GM12878 (cell line): ENCODE results near the gene PTPRD. TPM values are rescaled to one million over a fixed set of nuclear protein-coding genes. Genes with fewer than 3 reads are reported as not detected.

Source experiments
- ATAC-seq: fragments of 200-7000 bp; cut with Tn5 transposase; 3 replicates; pipeline ENCODE4 v1.9.1; 2020; ENCODE audit warnings: mild to moderate bottlenecking, moderate library complexity
- BruUV-seq: library from RNA; stranded (reverse); fragments of 400-500 nt; replicated peaks from 2 replicates; lab custom pipeline; 2021; lab: Mats Ljungman, UMichigan
- CTCF ChIA-PET: fragments of 300-600 bp; sonication (Branson Sonifier 250); formaldehyde crosslinking; extraction: SDS; loops from one replicate; lab custom pipeline; 2021; ENCODE audit warnings: inconsistent platforms; lab: Yijun Ruan, JAX
- POLR2A ChIA-PET: fragments of 350-600 bp; formaldehyde crosslinking; extraction: SDS; loops from one replicate; lab custom pipeline; 2021; ENCODE audit warnings: inconsistent platforms; lab: Charles Lee
- RAD21 ChIA-PET: fragments of 300-600 bp; sonication (Branson Sonifier 250); formaldehyde crosslinking; loops from one replicate; lab custom pipeline; 2023; ENCODE audit warnings: antibody characterized with exemption; ENCODE audit not compliant: unreplicated experiment; lab: Charles Lee
- SMC1A ChIA-PET: fragments of 300-600 bp; sonication (Branson Sonifier 250); formaldehyde crosslinking; loops from one replicate; lab custom pipeline; 2023; ENCODE audit not compliant: unreplicated experiment, uncharacterized antibody; lab: Charles Lee
- DNase-seq: peaks from one replicate; pipeline ENCODE4 v3.0.0-alpha.2; 2011; ENCODE audit warnings: low read depth, low spot score
- FAIRE-seq: peaks from 3 replicates; lab custom pipeline; 2011; peaks lifted over from hg19 to GRCh38; lab: Jason Lieb, UNC
- H2AFZ ChIP-seq: 2 replicates; pipeline ENCODE4 v1.6.0; 2011; ENCODE audit warnings: low read depth, low read length, control low read depth; ENCODE audit not compliant: control insufficient read depth
- H3K27ac ChIP-seq: 2 replicates; pipeline ENCODE4 v1.5.1; 2011; ENCODE audit warnings: control low read depth; ENCODE audit not compliant: control insufficient read depth, insufficient read depth
- H3K27me3 ChIP-seq, 2 experiments: replicated peaks in 1 of 2; 2 replicates each; pipeline versions ENCODE4 v1.6.0 to v1.6.1; 2011; ENCODE audit warnings: low read length in 1 of 2; ENCODE audit not compliant: control insufficient read depth in 2 of 2, insufficient read depth in 2 of 2
- H3K36me3 ChIP-seq, 2 experiments: 2 replicates each; pipeline ENCODE4 v1.5.1; 2011; ENCODE audit warnings: low read length in 1 of 2; ENCODE audit not compliant: control insufficient read depth in 2 of 2, insufficient read depth in 2 of 2
- H3K4me1 ChIP-seq: 2 replicates; pipeline ENCODE4 v1.6.1; 2011; ENCODE audit warnings: mild to moderate bottlenecking, low read length, moderate library complexity, mixed read lengths; ENCODE audit not compliant: control insufficient read depth, insufficient read depth
- H3K4me2 ChIP-seq: 2 replicates; pipeline ENCODE4 v1.6.0; 2011; ENCODE audit warnings: control low read depth; ENCODE audit not compliant: control insufficient read depth, insufficient read depth
- H3K4me3 ChIP-seq: fragments of 200-600 bp; sonication (generic); 2 replicates; pipeline ENCODE4 v1.5.1; 2016
- H3K79me2 ChIP-seq: 2 replicates; pipeline ENCODE4 v1.6.0; 2011; ENCODE audit warnings: low read length; ENCODE audit not compliant: control insufficient read depth, insufficient read depth
- H3K9ac ChIP-seq: 2 replicates; pipeline ENCODE4 v1.8.0; 2011; ENCODE audit warnings: low read length, control low read depth, mixed read lengths; ENCODE audit not compliant: control insufficient read depth, insufficient read depth
- H3K9me3 ChIP-seq: replicated peaks from 3 replicates; pipeline ENCODE4 v1.5.1; 2011; ENCODE audit warnings: mild to moderate bottlenecking, low read length; ENCODE audit not compliant: control insufficient read depth, insufficient read depth
- H4K20me1 ChIP-seq: 2 replicates; pipeline ENCODE4 v1.6.0; 2011; ENCODE audit not compliant: control insufficient read depth, insufficient read depth
- CHD2 ChIP-seq: IDR thresholded peaks from 2 replicates; pipeline ENCODE4 v1.6.1; 2011; ENCODE audit warnings: low read depth, low read length, improper control_type of control experiment, borderline replicate concordance
- EZH2 ChIP-seq: IDR thresholded peaks from 2 replicates; pipeline ENCODE4 v1.6.1; 2012; ENCODE audit warnings: low read depth, mild to moderate bottlenecking, control low read depth, inconsistent platforms, low read length, borderline replicate concordance; ENCODE audit not compliant: control insufficient read depth
- FOXK2 ChIP-seq: fragments of 450-650 bp; IDR thresholded peaks from 2 replicates; pipeline ENCODE4 v1.6.1; 2017; ENCODE audit warnings: mild to moderate bottlenecking, moderate library complexity
- KAT2A ChIP-seq: conservative IDR thresholded peaks from 2 replicates; pipeline ENCODE4 v1.6.1; 2011; ENCODE audit warnings: low read depth, low read length; ENCODE audit not compliant: control insufficient read depth
- KDM1A ChIP-seq: fragments of 200-600 bp; sonication (generic); IDR thresholded peaks from 2 replicates; pipeline ENCODE4 v1.6.1; 2016; ENCODE audit warnings: borderline replicate concordance
- MYB ChIP-seq: fragments of 150-350 bp; IDR thresholded peaks from 2 replicates; pipeline ENCODE4 v1.6.1; 2014; ENCODE audit warnings: mild to moderate bottlenecking, low read depth, low read length, borderline replicate concordance
- NFIC ChIP-seq: IDR thresholded peaks from 2 replicates; pipeline ENCODE4 v1.6.1; 2012; ENCODE audit warnings: low read depth, mild to moderate bottlenecking, inconsistent platforms, low read length, moderate library complexity
- RAD51 ChIP-seq: fragments of 450-650 bp; IDR thresholded peaks from 2 replicates; pipeline ENCODE4 v1.6.1; 2016; ENCODE audit warnings: moderate library complexity, mild to moderate bottlenecking, inconsistent platforms
- ZBED1 ChIP-seq: IDR thresholded peaks from 2 replicates; pipeline ENCODE4 v1.6.1; 2016; ENCODE audit warnings: borderline replicate concordance
- ZNF622 ChIP-seq: fragments of 450-650 bp; IDR thresholded peaks from 2 replicates; pipeline ENCODE4 v1.6.1; 2017; ENCODE audit warnings: mild to moderate bottlenecking, inconsistent platforms
- ZSCAN29 ChIP-seq: fragments of 450-650 bp; IDR thresholded peaks from 2 replicates; pipeline ENCODE4 v1.6.1; 2017; ENCODE audit warnings: mild to moderate bottlenecking, moderate library complexity
- WGBS: methylation state at CpG from one replicate; pipeline ENCODE4 v1.1.6; 2016; ENCODE audit warnings: low lambda C conversion rate; ENCODE audit not compliant: insufficient replicate concordance, insufficient coverage; ENCODE audit errors: missing lambda C conversion rate; 5-methylcytosine and 5-hydroxymethylcytosine counted together
- in situ Hi-C: fragments of 300-500 bp; cut with MboI; formaldehyde crosslinking; loops from 9 replicates; pipeline ENCODE4 v1.14.3; 2018; ENCODE audit warnings: mixed read lengths
- intact Hi-C: fragments of 100-400 bp; cut with micrococcal nuclease; formaldehyde crosslinking; loops from one replicate; pipeline ENCODE4 v1.14.2; 2022; ENCODE audit not compliant: unreplicated experiment
- polyA plus RNA-seq, 11 experiments: library from polyadenylated mRNA; depleted of rRNA in 4 of 11; unstranded in 6 of 11; stranded (reverse) in 5 of 11; fragments of >200 nt; fragmentation: Nextera tagmentation in 4 of 11; fragmentation: Illumina TruSeq in 1 of 11; extraction: Ambion mirVana in 4 of 11; extraction: Trizol in 1 of 11; gene quantifications; 1 replicate in 1 of 11; 2 replicates in 10 of 11; pipeline versions ENCODE4 v1.2.1 to v1.2.3, GENCODE V29; 2011 to 2016; ENCODE audit warnings: inconsistent platforms in 2 of 11, missing spikeins in 2 of 11, low read depth in 1 of 11
- total RNA-seq, 4 experiments: library from RNA; depleted of rRNA in 3 of 4; stranded (reverse); fragments of >200 nt in 3 of 4; fragmentation: Illumina TruSeq in 1 of 4; extraction: Trizol in 1 of 4; gene quantifications; 2 replicates each; pipeline versions ENCODE4 v1.2.1 to v1.2.3, GENCODE V29; 2013 to 2021
- TF ChIP-seq, protein P1 (sequence below): fragments of 450-650 bp; IDR thresholded peaks from 2 replicates; pipeline ENCODE4 v1.6.1; 2016; ENCODE audit warnings: mild to moderate bottlenecking, moderate library complexity, borderline replicate concordance
- TF ChIP-seq, protein P2 (sequence below): fragments of 450-650 bp; IDR thresholded peaks from 2 replicates; pipeline ENCODE4 v1.6.1; 2017; ENCODE audit warnings: low read depth, mild to moderate bottlenecking, moderate library complexity
- TF ChIP-seq, protein P3 (sequence below): fragments of 450-650 bp; formaldehyde crosslinking; IDR thresholded peaks from 2 replicates; pipeline ENCODE4 v1.5.0; 2022; ENCODE audit warnings: mild to moderate bottlenecking, missing genetic modification characterization

PTPRD gene
- total and polyA plus RNA-seq, 10 of the 15 experiments (the other 5 are each of a cell fraction or from before 2014, with no cell fraction given) = under 0.01 to 0.05 (median 0.01) TPM; not detected in 7

DNA sequence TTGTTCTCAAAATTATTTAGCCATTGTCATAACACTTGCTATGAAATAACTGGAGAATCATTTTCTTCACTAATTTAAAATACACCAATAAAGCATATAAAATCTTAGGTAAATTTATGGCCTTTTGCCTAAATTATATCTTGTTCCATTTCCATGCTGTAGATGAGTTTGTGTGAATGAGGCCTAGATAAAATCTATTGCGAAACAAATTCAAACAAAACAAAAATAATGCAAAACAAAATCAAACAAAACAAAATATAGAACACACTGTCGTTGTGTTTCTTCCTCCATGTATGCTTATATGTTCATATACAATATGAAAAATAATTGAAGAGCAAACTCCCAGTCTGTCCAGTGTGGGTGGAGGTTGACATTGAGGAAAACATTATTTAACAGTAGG, 1020.7 kb downstream of the PTPRD start (continued):
- TF ChIP-seq, protein P1, sequence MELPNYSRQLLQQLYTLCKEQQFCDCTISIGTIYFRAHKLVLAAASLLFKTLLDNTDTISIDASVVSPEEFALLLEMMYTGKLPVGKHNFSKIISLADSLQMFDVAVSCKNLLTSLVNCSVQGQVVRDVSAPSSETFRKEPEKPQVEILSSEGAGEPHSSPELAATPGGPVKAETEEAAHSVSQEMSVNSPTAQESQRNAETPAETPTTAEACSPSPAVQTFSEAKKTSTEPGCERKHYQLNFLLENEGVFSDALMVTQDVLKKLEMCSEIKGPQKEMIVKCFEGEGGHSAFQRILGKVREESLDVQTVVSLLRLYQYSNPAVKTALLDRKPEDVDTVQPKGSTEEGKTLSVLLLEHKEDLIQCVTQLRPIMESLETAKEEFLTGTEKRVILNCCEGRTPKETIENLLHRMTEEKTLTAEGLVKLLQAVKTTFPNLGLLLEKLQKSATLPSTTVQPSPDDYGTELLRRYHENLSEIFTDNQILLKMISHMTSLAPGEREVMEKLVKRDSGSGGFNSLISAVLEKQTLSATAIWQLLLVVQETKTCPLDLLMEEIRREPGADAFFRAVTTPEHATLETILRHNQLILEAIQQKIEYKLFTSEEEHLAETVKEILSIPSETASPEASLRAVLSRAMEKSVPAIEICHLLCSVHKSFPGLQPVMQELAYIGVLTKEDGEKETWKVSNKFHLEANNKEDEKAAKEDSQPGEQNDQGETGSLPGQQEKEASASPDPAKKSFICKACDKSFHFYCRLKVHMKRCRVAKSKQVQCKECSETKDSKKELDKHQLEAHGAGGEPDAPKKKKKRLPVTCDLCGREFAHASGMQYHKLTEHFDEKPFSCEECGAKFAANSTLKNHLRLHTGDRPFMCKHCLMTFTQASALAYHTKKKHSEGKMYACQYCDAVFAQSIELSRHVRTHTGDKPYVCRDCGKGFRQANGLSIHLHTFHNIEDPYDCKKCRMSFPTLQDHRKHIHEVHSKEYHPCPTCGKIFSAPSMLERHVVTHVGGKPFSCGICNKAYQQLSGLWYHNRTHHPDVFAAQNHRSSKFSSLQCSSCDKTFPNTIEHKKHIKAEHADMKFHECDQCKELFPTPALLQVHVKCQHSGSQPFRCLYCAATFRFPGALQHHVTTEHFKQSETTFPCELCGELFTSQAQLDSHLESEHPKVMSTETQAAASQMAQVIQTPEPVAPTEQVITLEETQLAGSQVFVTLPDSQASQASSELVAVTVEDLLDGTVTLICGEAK = no peak
- TF ChIP-seq FOXK2 = no peak

DNA sequence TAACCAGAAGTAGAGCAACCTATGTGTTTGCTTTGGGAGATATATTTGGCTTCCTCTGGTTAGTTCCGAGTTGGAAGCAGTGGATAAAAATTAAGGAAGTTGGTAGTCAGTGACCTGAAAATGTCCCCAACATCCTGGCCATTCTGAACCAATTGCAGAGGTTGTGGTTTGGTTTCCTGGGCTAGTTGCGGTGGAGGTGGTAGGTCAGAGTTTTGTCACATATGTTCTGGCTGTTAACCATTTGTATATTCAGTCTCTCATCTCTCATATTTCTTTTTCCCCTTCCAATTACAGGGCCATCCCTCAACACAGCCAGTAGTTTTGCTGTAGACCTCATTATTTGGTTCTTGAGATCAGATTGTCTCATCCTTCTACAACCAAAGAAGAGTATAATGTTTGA, 1026.9 kb downstream of the PTPRD start:
- FAIRE-seq = no peak
- TF ChIP-seq ZNF622 (no peak), ZSCAN29 (no peak), KAT2A (no peak), NFIC (no peak), ZBED1 (no peak), CHD2 (no peak), MYB (no peak), RAD51 (no peak), EZH2 (no peak), KDM1A (no peak)
- TF ChIP-seq, protein P2, sequence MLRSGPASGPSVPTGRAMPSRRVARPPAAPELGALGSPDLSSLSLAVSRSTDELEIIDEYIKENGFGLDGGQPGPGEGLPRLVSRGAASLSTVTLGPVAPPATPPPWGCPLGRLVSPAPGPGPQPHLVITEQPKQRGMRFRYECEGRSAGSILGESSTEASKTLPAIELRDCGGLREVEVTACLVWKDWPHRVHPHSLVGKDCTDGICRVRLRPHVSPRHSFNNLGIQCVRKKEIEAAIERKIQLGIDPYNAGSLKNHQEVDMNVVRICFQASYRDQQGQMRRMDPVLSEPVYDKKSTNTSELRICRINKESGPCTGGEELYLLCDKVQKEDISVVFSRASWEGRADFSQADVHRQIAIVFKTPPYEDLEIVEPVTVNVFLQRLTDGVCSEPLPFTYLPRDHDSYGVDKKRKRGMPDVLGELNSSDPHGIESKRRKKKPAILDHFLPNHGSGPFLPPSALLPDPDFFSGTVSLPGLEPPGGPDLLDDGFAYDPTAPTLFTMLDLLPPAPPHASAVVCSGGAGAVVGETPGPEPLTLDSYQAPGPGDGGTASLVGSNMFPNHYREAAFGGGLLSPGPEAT = no peak
- TF ChIP-seq, protein P3, sequence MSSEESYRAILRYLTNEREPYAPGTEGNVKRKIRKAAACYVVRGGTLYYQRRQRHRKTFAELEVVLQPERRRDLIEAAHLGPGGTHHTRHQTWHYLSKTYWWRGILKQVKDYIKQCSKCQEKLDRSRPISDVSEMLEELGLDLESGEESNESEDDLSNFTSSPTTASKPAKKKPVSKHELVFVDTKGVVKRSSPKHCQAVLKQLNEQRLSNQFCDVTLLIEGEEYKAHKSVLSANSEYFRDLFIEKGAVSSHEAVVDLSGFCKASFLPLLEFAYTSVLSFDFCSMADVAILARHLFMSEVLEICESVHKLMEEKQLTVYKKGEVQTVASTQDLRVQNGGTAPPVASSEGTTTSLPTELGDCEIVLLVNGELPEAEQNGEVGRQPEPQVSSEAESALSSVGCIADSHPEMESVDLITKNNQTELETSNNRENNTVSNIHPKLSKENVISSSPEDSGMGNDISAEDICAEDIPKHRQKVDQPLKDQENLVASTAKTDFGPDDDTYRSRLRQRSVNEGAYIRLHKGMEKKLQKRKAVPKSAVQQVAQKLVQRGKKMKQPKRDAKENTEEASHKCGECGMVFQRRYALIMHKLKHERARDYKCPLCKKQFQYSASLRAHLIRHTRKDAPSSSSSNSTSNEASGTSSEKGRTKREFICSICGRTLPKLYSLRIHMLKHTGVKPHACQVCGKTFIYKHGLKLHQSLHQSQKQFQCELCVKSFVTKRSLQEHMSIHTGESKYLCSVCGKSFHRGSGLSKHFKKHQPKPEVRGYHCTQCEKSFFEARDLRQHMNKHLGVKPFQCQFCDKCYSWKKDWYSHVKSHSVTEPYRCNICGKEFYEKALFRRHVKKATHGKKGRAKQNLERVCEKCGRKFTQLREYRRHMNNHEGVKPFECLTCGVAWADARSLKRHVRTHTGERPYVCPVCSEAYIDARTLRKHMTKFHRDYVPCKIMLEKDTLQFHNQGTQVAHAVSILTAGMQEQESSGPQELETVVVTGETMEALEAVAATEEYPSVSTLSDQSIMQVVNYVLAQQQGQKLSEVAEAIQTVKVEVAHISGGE (CRISPR knock-in tag) = no peak

More for the DNA sequence above, 1026.9 kb downstream of the PTPRD start:
- Histone ChIP-seq H2AFZ (no peak overlapping the region), H3K79me2 (no peaks in the 10 kb centered on the region), H3K36me3 (no peaks in the 10 kb centered on the region), H3K27me3 (no peaks in the 10 kb centered on the region), H3K9me3 (no peaks in the 10 kb centered on the region), H3K9ac (no peak overlapping the region), H3K4me2 (no peak overlapping the region), H3K27ac (no peak overlapping the region), H3K4me1 (no peaks in the 10 kb centered on the region), H4K20me1 (no peaks in the 10 kb centered on the region), H3K4me3 (no peak overlapping the region)
- 0% methylated on average over 2 of the region's 2 CpGs for WGBS
- ATAC-seq (no peak), DNase-seq (no peak)
- in situ Hi-C loops (no loop called here), intact Hi-C loops (no loop called here)
- ChIA-PET SMC1A (no interaction called here), POLR2A (no interaction called here), RAD21 (no interaction called here), CTCF (no interaction called here)
- no TSS peak for BruUV-seq
